ENCODE data around the gene ERBB4.
"Not testable (repeated sequence)": the region's sequence is repeated elsewhere in the genome, so short reads cannot be mapped to it uniquely, and the experiment has no call there.

The ERBB4 gene

GRCh38 chr2:212284166-212284565 lies 254.4 kb downstream of the ERBB4 start:
- no peak for DNase-seq

GRCh38 chr2:212282671-212283261 lies 255.8 kb downstream of the ERBB4 start:
- no peak for DNase-seq

GRCh38 chr2:212276813-212277212 lies 261.8 kb downstream of the ERBB4 start:
- no peak for DNase-seq

GRCh38 chr2:212274215-212274614 lies 264.4 kb downstream of the ERBB4 start:
- DNase-seq: no peak

GRCh38 chr2:212271583-212271982 lies 267.0 kb downstream of the ERBB4 start:
- no peak for DNase-seq

- DNase-seq: no peak
Measured at GRCh38 chr2:212269005-212269404, 269.6 kb downstream of the ERBB4 start.

- no peak for DNase-seq
Measured at GRCh38 chr2:212266297-212266696, 272.3 kb downstream of the ERBB4 start.

- no peak for DNase-seq
Measured at GRCh38 chr2:212265777-212266176, 272.8 kb downstream of the ERBB4 start.

GRCh38 chr2:212264187-212264586 lies 274.4 kb downstream of the ERBB4 start:
- no peak for DNase-seq

GRCh38 chr2:212259226-212259625 lies 279.4 kb downstream of the ERBB4 start:
- no peak for DNase-seq

- no peak for DNase-seq
Measured at GRCh38 chr2:212254339-212254738, 284.3 kb downstream of the ERBB4 start.

GRCh38 chr2:212249451-212249850 lies 289.2 kb downstream of the ERBB4 start:
- DNase-seq: no peak

GRCh38 chr2:212245880-212246279 lies 292.7 kb downstream of the ERBB4 start:
- no peak for DNase-seq

- DNase-seq: no peak
Measured at GRCh38 chr2:212242724-212243123, 295.9 kb downstream of the ERBB4 start.

- DNase-seq: not testable (repeated sequence)
Measured at GRCh38 chr2:212238152-212238551, 300.4 kb downstream of the ERBB4 start.

- no peak for DNase-seq
Measured at GRCh38 chr2:212237350-212238095, 301.1 kb downstream of the ERBB4 start.

- DNase-seq: no peak
Measured at GRCh38 chr2:212228743-212229171, 309.8 kb downstream of the ERBB4 start.

- peak; percentile 6 for DNase-seq
Measured at GRCh38 chr2:212227755-212228154, 310.8 kb downstream of the ERBB4 start.

GRCh38 chr2:212226114-212226513 lies 312.5 kb downstream of the ERBB4 start:
- DNase-seq: no peak

GRCh38 chr2:212223696-212224095 lies 314.9 kb downstream of the ERBB4 start:
- DNase-seq: no peak

- no peak for DNase-seq
Measured at GRCh38 chr2:212213191-212213590, 325.4 kb downstream of the ERBB4 start.

GRCh38 chr2:212208467-212208866 lies 330.1 kb downstream of the ERBB4 start:
- no peak for DNase-seq

GRCh38 chr2:212197776-212198175 lies 340.8 kb downstream of the ERBB4 start:
- no peak for DNase-seq

- DNase-seq: no peak
Measured at GRCh38 chr2:212195626-212196025, 343.0 kb downstream of the ERBB4 start.

- DNase-seq: no peak
Measured at GRCh38 chr2:212194396-212194795, 344.2 kb downstream of the ERBB4 start.

Measured in NCI-H1417 treated with DMSO at 0.1 percent for 48 hours (cell line).